Esophagus muscularis mucosa (tissue), 3 donors: ENCODE results near the gene TRDN.

Experiments used
- CTCF ChIP-seq, 3 experiments: fragments of 200-600 bp in 2 of 3; fragments of 450-650 bp in 1 of 3; sonication (generic) in 2 of 3; IDR thresholded peaks; one replicate each; pipeline ENCODE4 v1.5.1; 2017 to 2019; ENCODE audit warnings: antibody characterized with exemption in 3 of 3, mild to moderate bottlenecking in 2 of 3, moderate library complexity in 1 of 3
- POLR2AphosphoS5 ChIP-seq, 2 donors: sonication (generic); formaldehyde crosslinking; IDR thresholded peaks; one replicate each; pipeline ENCODE4 v1.6.1; 2017; ENCODE audit warnings: antibody characterized with exemption in 2 of 2

- TF ChIP-seq POLR2AphosphoS5 (IDR thresholded peaks at IDR 0.05) (no peak), CTCF (IDR thresholded peaks at IDR 0.05) (no peak)
These were observed 372.8 kb downstream of the TRDN start for GRCh38 chr6:123263981-123264380.
